H1 (cell line): Measurements from ENCODE around the gene GRK5. TPM values are rescaled to one million over a fixed set of nuclear protein-coding genes. Genes with fewer than 3 reads are reported as not detected.

Experiments used
- CTCF ChIA-PET: fragments of 300-600 bp; sonication (Branson Sonifier 250); formaldehyde crosslinking; loops from one replicate; lab custom pipeline; 2021; ENCODE audit not compliant: partially characterized antibody; lab: Charles Lee
- POLR2A ChIA-PET: fragments of 300-600 bp; sonication (Branson Sonifier 250); formaldehyde crosslinking; loops from one replicate; lab custom pipeline; 2021; ENCODE audit warnings: inconsistent platforms; ENCODE audit not compliant: partially characterized antibody; lab: Charles Lee
- DNase-seq, 2 experiments: peaks; one replicate each; pipeline versions ENCODE4 v3.0.0 to v3.0.0-alpha.2; 2010 to 2022; ENCODE audit warnings: low spot score in 2 of 2, low read depth in 1 of 2, mixed read lengths in 1 of 2
- FAIRE-seq: peaks from 2 replicates; lab custom pipeline; 2011; peaks lifted over from hg19 to GRCh38; lab: Jason Lieb, UNC
- H2AFZ ChIP-seq: 2 replicates; pipeline ENCODE4 v1.8.1; 2012; ENCODE audit warnings: low read length, inconsistent platforms
- H2AK5ac ChIP-seq: 2 replicates; pipeline ENCODE4 v1.6.1; 2013; ENCODE audit warnings: low read depth, low read length
- H2BK120ac ChIP-seq: replicated peaks from 2 replicates; pipeline ENCODE3; 2013; ENCODE audit warnings: low read depth, low read length, inconsistent platforms
- H2BK12ac ChIP-seq: 2 replicates; pipeline ENCODE4 v1.6.1; 2013; ENCODE audit warnings: low read depth, low read length
- H2BK15ac ChIP-seq: 2 replicates; pipeline ENCODE4 v1.6.1; 2013; ENCODE audit warnings: low read length
- H2BK20ac ChIP-seq: 2 replicates; pipeline ENCODE4 v1.6.1; 2013; ENCODE audit warnings: low read length
- H2BK5ac ChIP-seq: 2 replicates; pipeline ENCODE4 v1.6.1; 2013; ENCODE audit warnings: low read depth, low read length
- H3K14ac ChIP-seq: 2 replicates; pipeline ENCODE4 v1.6.1; 2013; ENCODE audit warnings: inconsistent platforms; ENCODE audit not compliant: insufficient read length
- H3K18ac ChIP-seq: 2 replicates; pipeline ENCODE4 v1.6.1; 2013; ENCODE audit warnings: low read length; ENCODE audit errors: extremely low read depth
- H3K23ac ChIP-seq: 2 replicates; pipeline ENCODE4 v1.6.1; 2013; ENCODE audit warnings: inconsistent platforms; ENCODE audit not compliant: insufficient read length
- H3K23me2 ChIP-seq: 2 replicates; pipeline ENCODE4 v1.6.1; 2013; ENCODE audit warnings: low read depth, low read length
- H3K27ac ChIP-seq: 2 replicates; pipeline ENCODE4 v1.6.1; 2011; ENCODE audit warnings: low read depth, low read length, inconsistent platforms
- H3K27me3 ChIP-seq, 4 experiments: replicated peaks in 1 of 4; 1 replicate in 1 of 4; 2 replicates in 3 of 4; pipeline versions ENCODE4 v1.6.1 to v1.8.1; 2011 to 2013; ENCODE audit warnings: low read length in 3 of 4, mild to moderate bottlenecking in 3 of 4, inconsistent platforms in 2 of 4, mixed read lengths in 2 of 4, moderate library complexity in 1 of 4; ENCODE audit not compliant: control insufficient read depth in 3 of 4, insufficient read depth in 3 of 4; ENCODE audit errors: extremely low read depth in 1 of 4
- H3K36me3 ChIP-seq, 4 experiments: 2 replicates each; pipeline versions ENCODE4 v1.6.1 to v1.8.1; 2011 to 2013; ENCODE audit warnings: mild to moderate bottlenecking in 4 of 4, low read length in 3 of 4, moderate library complexity in 2 of 4, control low read depth in 1 of 4, inconsistent platforms in 1 of 4; ENCODE audit not compliant: insufficient read depth in 4 of 4, control insufficient read depth in 2 of 4
- H3K4ac ChIP-seq: replicated peaks from 2 replicates; pipeline ENCODE3; 2013; ENCODE audit warnings: low read length, low read depth, mixed read lengths, inconsistent platforms; ENCODE audit not compliant: insufficient read length
- H3K4me1 ChIP-seq, 4 experiments: replicated peaks in 1 of 4; 1 replicate in 1 of 4; 2 replicates in 3 of 4; pipeline versions ENCODE4 v1.6.1 to v1.8.1; 2011 to 2013; ENCODE audit warnings: low read length in 3 of 4, inconsistent platforms in 2 of 4, mixed read lengths in 1 of 4; ENCODE audit not compliant: insufficient read depth in 4 of 4, control insufficient read depth in 3 of 4
- H3K4me2 ChIP-seq, 2 experiments: 2 replicates each; pipeline versions ENCODE4 v1.6.1 to v1.8.1; 2011 to 2013; ENCODE audit warnings: low read depth in 2 of 2, low read length in 2 of 2, control low read depth in 1 of 2, inconsistent platforms in 1 of 2, mild to moderate bottlenecking in 1 of 2; ENCODE audit not compliant: insufficient read depth in 1 of 2
- H3K4me3 ChIP-seq, 4 experiments: fragments of 200-600, 300-600 bp in 1 of 4; sonication (generic), shearing (Covaris generic), sonication (Bioruptor Twin) in 1 of 4; 2 replicates each; pipeline versions ENCODE4 v1.5.1 to v1.8.1; 2011 to 2016; ENCODE audit warnings: low read length in 4 of 4, low read depth in 3 of 4, control low read depth in 2 of 4, inconsistent platforms in 2 of 4, mild to moderate bottlenecking in 2 of 4, mixed read lengths in 1 of 4, moderate library complexity in 1 of 4; ENCODE audit not compliant: insufficient read depth in 2 of 4; ENCODE audit errors: extremely low read depth in 1 of 4
- H3K56ac ChIP-seq: replicated peaks from 2 replicates; pipeline ENCODE3; 2013; ENCODE audit warnings: low read depth, mild to moderate bottlenecking, mixed read lengths, low read length, inconsistent platforms; ENCODE audit not compliant: insufficient read length
- H3K79me1 ChIP-seq: 2 replicates; pipeline ENCODE4 v1.6.1; 2013; ENCODE audit warnings: low read depth, low read length, control low read depth
- H3K79me2 ChIP-seq, 2 experiments: 2 replicates each; pipeline versions ENCODE4 v1.6.1 to v1.8.1; 2012 to 2013; ENCODE audit warnings: low read length in 2 of 2, mild to moderate bottlenecking in 2 of 2, inconsistent platforms in 1 of 2; ENCODE audit not compliant: insufficient read depth in 2 of 2, control insufficient read depth in 1 of 2
- H3K9ac ChIP-seq, 4 experiments: replicated peaks in 1 of 4; 1 replicate in 1 of 4; 2 replicates in 3 of 4; pipeline versions ENCODE4 v1.6.1 to v1.8.1; 2011 to 2013; ENCODE audit warnings: low read depth in 3 of 4, low read length in 3 of 4, control low read depth in 2 of 4, mild to moderate bottlenecking in 2 of 4, moderate library complexity in 2 of 4, inconsistent platforms in 1 of 4; ENCODE audit errors: extremely low read depth in 1 of 4
- H3K9me3 ChIP-seq, 2 experiments: 2 replicates each; pipeline versions ENCODE4 v1.6.1 to v1.8.1; 2012 to 2013; ENCODE audit warnings: mild to moderate bottlenecking in 2 of 2, moderate library complexity in 2 of 2, control low read depth in 1 of 2, inconsistent platforms in 1 of 2, low read depth in 1 of 2, low read length in 1 of 2, mixed read lengths in 1 of 2; ENCODE audit not compliant: insufficient read depth in 2 of 2
- H4K20me1 ChIP-seq, 2 experiments: replicated peaks in 1 of 2; 2 replicates each; pipeline versions ENCODE3 to v1.8.1; 2011 to 2013; ENCODE audit warnings: inconsistent platforms in 2 of 2, low read length in 2 of 2, mild to moderate bottlenecking in 1 of 2; ENCODE audit not compliant: insufficient read depth in 2 of 2, control insufficient read depth in 1 of 2
- H4K5ac ChIP-seq: 2 replicates; pipeline ENCODE4 v1.6.1; 2013; ENCODE audit warnings: low read length, low read depth, mixed read lengths, inconsistent platforms; ENCODE audit not compliant: insufficient read length
- H4K8ac ChIP-seq: 2 replicates; pipeline ENCODE4 v1.8.0; 2013; ENCODE audit warnings: mild to moderate bottlenecking, moderate library complexity, low read length, inconsistent platforms; ENCODE audit not compliant: insufficient read depth; ENCODE audit errors: extremely low read depth
- H4K91ac ChIP-seq: replicated peaks from 2 replicates; pipeline ENCODE3; 2013; ENCODE audit warnings: low read length, mixed read lengths, inconsistent platforms; ENCODE audit not compliant: insufficient read length
- GABPA ChIP-seq: IDR thresholded peaks from 2 replicates; pipeline ENCODE4 v1.6.1; 2011; ENCODE audit warnings: mild to moderate bottlenecking, low read length, moderate library complexity, borderline replicate concordance; ENCODE audit not compliant: insufficient read depth
- GTF2F1 ChIP-seq: IDR thresholded peaks from 2 replicates; pipeline ENCODE4 v1.6.1; 2012; ENCODE audit warnings: low read depth, low read length, improper control_type of control experiment, borderline replicate concordance
- MAFK ChIP-seq: IDR thresholded peaks from 2 replicates; pipeline ENCODE4 v1.6.1; 2012; ENCODE audit warnings: low read depth, mild to moderate bottlenecking, improper control_type of control experiment, low read length
- SIRT6 ChIP-seq: IDR thresholded peaks from one replicate; pipeline ENCODE4 v1.7.1; 2012; ENCODE audit warnings: low read length, inconsistent platforms
- SP2 ChIP-seq: IDR thresholded peaks from 2 replicates; pipeline ENCODE4 v1.6.1; 2012; ENCODE audit warnings: mild to moderate bottlenecking, low read length, inconsistent platforms
- SUZ12 ChIP-seq: fragments of 200-600 bp; sonication (generic); IDR thresholded peaks from 2 replicates; pipeline ENCODE4 v1.6.1; 2012; ENCODE audit warnings: mild to moderate bottlenecking, inconsistent platforms, low read length, moderate library complexity, mixed read lengths
- YY1 ChIP-seq: IDR thresholded peaks from 2 replicates; pipeline ENCODE4 v1.6.1; 2011; ENCODE audit warnings: low read depth, mild to moderate bottlenecking, low read length
- WGBS, 2 experiments: shearing (Covaris generic) in 1 of 2; methylation state at CpG; one replicate each; pipeline versions ENCODE4 v1.1.6 to v1.1.7; 2013 to 2015; ENCODE audit warnings: low lambda C conversion rate in 2 of 2, mixed read lengths in 2 of 2, inconsistent platforms in 1 of 2, low coverage in 1 of 2, missing lambda C conversion rate in 1 of 2; ENCODE audit not compliant: insufficient replicate concordance in 2 of 2, insufficient coverage in 1 of 2, insufficient read length in 1 of 2; ENCODE audit errors: extremely low coverage in 1 of 2, missing lambda C conversion rate in 1 of 2; 5-methylcytosine and 5-hydroxymethylcytosine counted together
- polyA plus RNA-seq, 7 experiments: library from polyadenylated mRNA; depleted of rRNA in 3 of 7; stranded (reverse) in 5 of 7; unstranded in 2 of 7; fragments of >200 nt in 5 of 7; fragments of 200-250 nt in 2 of 7; gene quantifications; 1 replicate in 5 of 7; 2 replicates in 1 of 7; 4 replicates in 1 of 7; pipeline versions ENCODE4 v1.2.1 to v1.2.3, GENCODE V29; 2011 to 2013; ENCODE audit warnings: missing spikeins in 2 of 7, mixed read lengths in 2 of 7
- total RNA-seq: library from RNA; stranded (reverse); fragmentation: NEBNext Ultra II Directional; extraction: Animal tissue kit (Norgen Biotek cat#: 25700); gene quantifications from 2 replicates; pipeline ENCODE4 v1.2.1, GENCODE V29; 2021

Gene GRK5
- total and polyA plus RNA-seq, 2 of the 8 experiments (the other 6 are each of a cell fraction or from before 2014, with no cell fraction given): 0.54 to 2.5 TPM

GRCh38 chr10:119364645-119365600 lies 157.6 kb downstream of the GRK5 start:
- Histone ChIP-seq H2BK12ac (no peak overlapping the region), H4K5ac (no peak overlapping the region), H3K14ac (no peak overlapping the region), H3K79me2 (no peaks in the 10 kb centered on the region), H2BK5ac (no peak overlapping the region), H3K23ac (no peak overlapping the region), H3K36me3 (no peaks in the 10 kb centered on the region), H4K91ac (no peak overlapping the region), H3K4me2 (no peak overlapping the region), H3K23me2 (no peaks in the 10 kb centered on the region), H3K4ac (no peak overlapping the region), H3K4me1 (no peaks in the 10 kb centered on the region), H2BK15ac (no peak overlapping the region), H2BK20ac (no peak overlapping the region), H3K18ac (no peak overlapping the region), H3K9me3 (peaks cover 0 to 3% of the 10 kb centered on the region in 2 experiments; a peak in 2 of 4 replicates), H3K4me3 (no peak overlapping the region), H2BK120ac (no peak overlapping the region), H4K20me1 (no peaks in the 10 kb centered on the region), H3K79me1 (no peaks in the 10 kb centered on the region), H2AFZ (no peak overlapping the region), H3K27ac (no peak overlapping the region), H3K9ac (no peak overlapping the region), H2AK5ac (no peak overlapping the region), H3K56ac (no peak overlapping the region), H3K27me3 (no peaks in the 10 kb centered on the region), H4K8ac (no peak overlapping the region)
- TF ChIP-seq YY1: no peak
- TF ChIP-seq SUZ12: no peak
- TF ChIP-seq MAFK: no peak
- no peak for TF ChIP-seq GABPA
- no peak for TF ChIP-seq GTF2F1
- TF ChIP-seq SP2: no peak
- TF ChIP-seq SIRT6: no peak
- DNase-seq: no peak
- ChIA-PET CTCF (interaction anchor here (0.8 to 6.4 kb wide), 15 partner anchors 7 to 244 kb away, joined by 3 to 48 read pairs (median 4); no protein-coding TSS in a partner anchor), POLR2A (interaction anchor here (1.4 kb wide), 1 partner anchor 28 kb away, joined by 4 read pairs; no protein-coding TSS in a partner anchor)
- WGBS, 2 experiments: 83% methylated on average over 11 of the region's 11 CpGs; no CpG with 5 or more reads in 1 of the 2 experiments
- FAIRE-seq: no peak
